Hepatocyte (in vitro differentiated cells): ENCODE data around the gene NUP214.

Experiments used
- CTCF ChIP-seq: fragments of 200-600 bp; sonication (generic); IDR thresholded peaks from 2 replicates; pipeline ENCODE4 v1.5.1; 2016; ENCODE audit warnings: antibody characterized with exemption, mild to moderate bottlenecking; ENCODE audit not compliant: poor library complexity
- EZH2phosphoT487 ChIP-seq: fragments of 200-600 bp; sonication (generic); IDR thresholded peaks from one replicate; pipeline ENCODE4 v1.6.1; 2018; ENCODE audit warnings: antibody characterized with exemption, mild to moderate bottlenecking, low read depth, moderate library complexity; ENCODE audit not compliant: unreplicated experiment, severe bottlenecking

GRCh38 chr9:131101207-131101964 is 24.0 kb upstream of the NUP214 start:
- TF ChIP-seq EZH2phosphoT487: no peak
- TF ChIP-seq CTCF: no peak
